WTC11 (cell line): ENCODE results near the gene GPR27. TPM values are rescaled to one million over a fixed set of nuclear protein-coding genes. Genes with fewer than 3 reads are reported as not detected.

Experiments used
- ATAC-seq: fragments of 200-7000 bp; cut with Tn5 transposase; 2 replicates; pipeline ENCODE4 v1.10.0; 2021; ENCODE audit warnings: mild to moderate bottlenecking, moderate library complexity
- CTCF ChIA-PET: fragments of 300-600 bp; sonication (Branson Sonifier 250); formaldehyde crosslinking; loops from one replicate; lab custom pipeline; 2021; ENCODE audit warnings: antibody characterized with exemption; lab: Charles Lee
- POLR2A ChIA-PET: fragments of 350-600 bp; sonication (Branson Sonifier 250); formaldehyde crosslinking; loops from one replicate; lab custom pipeline; 2021; ENCODE audit warnings: antibody characterized with exemption; lab: Charles Lee
- DNase-seq: peaks from one replicate; pipeline ENCODE4 v3.0.0; 2021; ENCODE audit warnings: low spot score
- H3K27ac Mint-ChIP-seq: 2 replicates; pipeline ENCODE4 v1.8.0; 2021; ENCODE audit warnings: mixed read lengths
- H3K27me3 Mint-ChIP-seq: 2 replicates; pipeline ENCODE4 v1.8.0; 2021; ENCODE audit warnings: low read depth, mild to moderate bottlenecking, moderate library complexity, mixed read lengths
- H3K36me3 Mint-ChIP-seq: 2 replicates; pipeline ENCODE4 v1.8.0; 2021; ENCODE audit warnings: mixed read lengths
- H3K4me1 Mint-ChIP-seq: 2 replicates; pipeline ENCODE4 v1.8.0; 2022; ENCODE audit warnings: mixed read lengths
- H3K4me3 Mint-ChIP-seq: 2 replicates; pipeline ENCODE4 v1.8.0; 2021; ENCODE audit warnings: mild to moderate bottlenecking, moderate library complexity, mixed read lengths
- H3K9me3 Mint-ChIP-seq: 2 replicates; pipeline ENCODE4 v1.8.0; 2021; ENCODE audit warnings: mixed read lengths
- KAT7 ChIP-seq: sonication (generic); formaldehyde crosslinking; IDR thresholded peaks from 2 replicates; pipeline ENCODE4 v1.8.1; 2023; ENCODE audit warnings: missing genetic modification reagents, mild to moderate bottlenecking, borderline replicate concordance
- NFYB ChIP-seq: sonication (generic); formaldehyde crosslinking; conservative IDR thresholded peaks from 2 replicates; pipeline ENCODE4 v1.8.0; 2022; ENCODE audit warnings: low read depth, missing genetic modification reagents
- RELA ChIP-seq: sonication (generic); formaldehyde crosslinking; IDR thresholded peaks from 2 replicates; pipeline ENCODE4 v1.8.1; 2022; ENCODE audit warnings: missing genetic modification reagents, mild to moderate bottlenecking, borderline replicate concordance
- RORB ChIP-seq: fragments of 250-450 bp; sonication (Bioruptor Pico); IDR thresholded peaks from 2 replicates; pipeline ENCODE4 v1.9.0; 2021; ENCODE audit warnings: mild to moderate bottlenecking
- SMAD4 ChIP-seq: sonication (generic); formaldehyde crosslinking; IDR thresholded peaks from 2 replicates; pipeline ENCODE4 v1.8.0; 2022; ENCODE audit warnings: mild to moderate bottlenecking, missing genetic modification reagents
- TCF7 ChIP-seq: sonication (generic); formaldehyde crosslinking; IDR thresholded peaks from 2 replicates; pipeline ENCODE4 v1.8.0; 2022; ENCODE audit warnings: mild to moderate bottlenecking, low read depth, missing genetic modification reagents, moderate library complexity
- ZNF232 ChIP-seq: sonication (generic); formaldehyde crosslinking; IDR thresholded peaks from 2 replicates; pipeline ENCODE4 v1.8.0; 2022; ENCODE audit warnings: mild to moderate bottlenecking, missing genetic modification reagents
- total RNA-seq: library from RNA; stranded (reverse); gene quantifications from 3 replicates; pipeline ENCODE4 v1.2.3, GENCODE V29; 2021
- TF ChIP-seq, protein P1 (sequence below): sonication (generic); formaldehyde crosslinking; IDR thresholded peaks from 2 replicates; pipeline ENCODE4 v1.8.1; 2022; ENCODE audit warnings: mild to moderate bottlenecking, moderate library complexity, missing genetic modification reagents
- TF ChIP-seq, protein P2 (sequence below): sonication (generic); formaldehyde crosslinking; IDR thresholded peaks from 2 replicates; pipeline ENCODE4 v1.8.1; 2022; ENCODE audit warnings: low read depth, missing genetic modification reagents, borderline replicate concordance
- TF ChIP-seq, protein P3 (sequence below): sonication (generic); formaldehyde crosslinking; IDR thresholded peaks from 2 replicates; pipeline ENCODE4 v1.8.0; 2022; ENCODE audit warnings: missing genetic modification reagents
- TF ChIP-seq, protein P4 (sequence below): sonication (generic); formaldehyde crosslinking; IDR thresholded peaks from 2 replicates; pipeline ENCODE4 v1.8.0; 2022; ENCODE audit warnings: mild to moderate bottlenecking, missing genetic modification reagents
- TF ChIP-seq, protein P5 (sequence below): sonication (generic); formaldehyde crosslinking; conservative IDR thresholded peaks from 2 replicates; pipeline ENCODE4 v1.8.1; 2022; ENCODE audit warnings: mild to moderate bottlenecking, missing genetic modification reagents
- TF ChIP-seq, protein P6 (sequence below): fragments of 250-450 bp; sonication (Bioruptor Pico); IDR thresholded peaks from 2 replicates; pipeline ENCODE4 v1.8.0; 2021; ENCODE audit warnings: mild to moderate bottlenecking
- TF ChIP-seq, protein P7 (sequence below): sonication (generic); formaldehyde crosslinking; IDR thresholded peaks from 2 replicates; pipeline ENCODE4 v1.8.1; 2023; ENCODE audit warnings: mild to moderate bottlenecking, missing genetic modification reagents
- TF ChIP-seq, protein P8 (sequence below): sonication (generic); formaldehyde crosslinking; IDR thresholded peaks from 2 replicates; pipeline ENCODE4 v1.8.1; 2022; ENCODE audit warnings: mild to moderate bottlenecking, missing genetic modification reagents, moderate library complexity, borderline replicate concordance

The GPR27 gene
- total RNA-seq, 1 experiment from 2014 or later = 16.4 TPM

DNA sequence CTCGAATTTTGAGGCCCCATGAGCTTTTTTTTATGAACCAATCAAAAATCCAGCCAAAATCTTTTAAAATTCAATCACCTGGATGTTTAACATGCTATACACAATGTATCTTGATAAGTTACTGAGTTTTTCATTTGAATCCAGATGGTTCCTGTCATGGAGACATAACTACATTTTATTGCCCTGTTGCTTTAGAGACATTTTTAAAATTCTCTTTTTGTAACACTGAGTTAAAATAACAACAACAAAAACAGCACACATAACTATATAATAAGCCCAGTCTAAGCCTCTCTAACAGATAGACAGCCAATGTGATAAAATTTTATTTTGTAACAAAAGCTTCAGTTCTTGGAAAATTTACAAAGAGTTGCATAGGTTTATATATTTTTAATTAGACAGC lies 29.5 kb downstream of the GPR27 start:
- no peak for ATAC-seq
- Mint-ChIP-seq H3K27me3 (peaks cover 66% of the 10 kb centered on the region), H3K4me3 (no peak overlapping the region), H3K36me3 (no peaks in the 10 kb centered on the region), H3K27ac (no peak overlapping the region), H3K4me1 (peaks cover 61% of the 10 kb centered on the region), H3K9me3 (no peaks in the 10 kb centered on the region)
- no peak for DNase-seq
- POLR2A ChIA-PET = no interaction called here
- CTCF ChIA-PET = no interaction called here
- no peak for TF ChIP-seq RORB (CRISPR knock-in tag)
- TF ChIP-seq, protein P1, sequence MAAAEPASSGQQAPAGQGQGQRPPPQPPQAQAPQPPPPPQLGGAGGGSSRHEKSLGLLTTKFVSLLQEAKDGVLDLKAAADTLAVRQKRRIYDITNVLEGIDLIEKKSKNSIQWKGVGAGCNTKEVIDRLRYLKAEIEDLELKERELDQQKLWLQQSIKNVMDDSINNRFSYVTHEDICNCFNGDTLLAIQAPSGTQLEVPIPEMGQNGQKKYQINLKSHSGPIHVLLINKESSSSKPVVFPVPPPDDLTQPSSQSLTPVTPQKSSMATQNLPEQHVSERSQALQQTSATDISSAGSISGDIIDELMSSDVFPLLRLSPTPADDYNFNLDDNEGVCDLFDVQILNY = no peak
- no peak for TF ChIP-seq KAT7
- no peak for TF ChIP-seq RELA
- TF ChIP-seq, protein P2, sequence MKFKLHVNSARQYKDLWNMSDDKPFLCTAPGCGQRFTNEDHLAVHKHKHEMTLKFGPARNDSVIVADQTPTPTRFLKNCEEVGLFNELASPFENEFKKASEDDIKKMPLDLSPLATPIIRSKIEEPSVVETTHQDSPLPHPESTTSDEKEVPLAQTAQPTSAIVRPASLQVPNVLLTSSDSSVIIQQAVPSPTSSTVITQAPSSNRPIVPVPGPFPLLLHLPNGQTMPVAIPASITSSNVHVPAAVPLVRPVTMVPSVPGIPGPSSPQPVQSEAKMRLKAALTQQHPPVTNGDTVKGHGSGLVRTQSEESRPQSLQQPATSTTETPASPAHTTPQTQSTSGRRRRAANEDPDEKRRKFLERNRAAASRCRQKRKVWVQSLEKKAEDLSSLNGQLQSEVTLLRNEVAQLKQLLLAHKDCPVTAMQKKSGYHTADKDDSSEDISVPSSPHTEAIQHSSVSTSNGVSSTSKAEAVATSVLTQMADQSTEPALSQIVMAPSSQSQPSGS (CRISPR knock-in tag) = no peak
- TF ChIP-seq, protein P3, sequence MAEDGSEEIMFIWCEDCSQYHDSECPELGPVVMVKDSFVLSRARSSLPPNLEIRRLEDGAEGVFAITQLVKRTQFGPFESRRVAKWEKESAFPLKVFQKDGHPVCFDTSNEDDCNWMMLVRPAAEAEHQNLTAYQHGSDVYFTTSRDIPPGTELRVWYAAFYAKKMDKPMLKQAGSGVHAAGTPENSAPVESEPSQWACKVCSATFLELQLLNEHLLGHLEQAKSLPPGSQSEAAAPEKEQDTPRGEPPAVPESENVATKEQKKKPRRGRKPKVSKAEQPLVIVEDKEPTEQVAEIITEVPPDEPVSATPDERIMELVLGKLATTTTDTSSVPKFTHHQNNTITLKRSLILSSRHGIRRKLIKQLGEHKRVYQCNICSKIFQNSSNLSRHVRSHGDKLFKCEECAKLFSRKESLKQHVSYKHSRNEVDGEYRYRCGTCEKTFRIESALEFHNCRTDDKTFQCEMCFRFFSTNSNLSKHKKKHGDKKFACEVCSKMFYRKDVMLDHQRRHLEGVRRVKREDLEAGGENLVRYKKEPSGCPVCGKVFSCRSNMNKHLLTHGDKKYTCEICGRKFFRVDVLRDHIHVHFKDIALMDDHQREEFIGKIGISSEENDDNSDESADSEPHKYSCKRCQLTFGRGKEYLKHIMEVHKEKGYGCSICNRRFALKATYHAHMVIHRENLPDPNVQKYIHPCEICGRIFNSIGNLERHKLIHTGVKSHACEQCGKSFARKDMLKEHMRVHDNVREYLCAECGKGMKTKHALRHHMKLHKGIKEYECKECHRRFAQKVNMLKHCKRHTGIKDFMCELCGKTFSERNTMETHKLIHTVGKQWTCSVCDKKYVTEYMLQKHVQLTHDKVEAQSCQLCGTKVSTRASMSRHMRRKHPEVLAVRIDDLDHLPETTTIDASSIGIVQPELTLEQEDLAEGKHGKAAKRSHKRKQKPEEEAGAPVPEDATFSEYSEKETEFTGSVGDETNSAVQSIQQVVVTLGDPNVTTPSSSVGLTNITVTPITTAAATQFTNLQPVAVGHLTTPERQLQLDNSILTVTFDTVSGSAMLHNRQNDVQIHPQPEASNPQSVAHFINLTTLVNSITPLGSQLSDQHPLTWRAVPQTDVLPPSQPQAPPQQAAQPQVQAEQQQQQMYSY (CRISPR knock-in tag) = no peak
- TF ChIP-seq, protein P4, sequence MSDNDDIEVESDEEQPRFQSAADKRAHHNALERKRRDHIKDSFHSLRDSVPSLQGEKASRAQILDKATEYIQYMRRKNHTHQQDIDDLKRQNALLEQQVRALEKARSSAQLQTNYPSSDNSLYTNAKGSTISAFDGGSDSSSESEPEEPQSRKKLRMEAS (CRISPR knock-in tag) = no peak
- no peak for TF ChIP-seq ZNF232 (CRISPR knock-in tag)
- TF ChIP-seq, protein P5, sequence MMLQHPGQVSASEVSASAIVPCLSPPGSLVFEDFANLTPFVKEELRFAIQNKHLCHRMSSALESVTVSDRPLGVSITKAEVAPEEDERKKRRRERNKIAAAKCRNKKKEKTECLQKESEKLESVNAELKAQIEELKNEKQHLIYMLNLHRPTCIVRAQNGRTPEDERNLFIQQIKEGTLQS (CRISPR knock-in tag) = no peak
- TF ChIP-seq, protein P6, sequence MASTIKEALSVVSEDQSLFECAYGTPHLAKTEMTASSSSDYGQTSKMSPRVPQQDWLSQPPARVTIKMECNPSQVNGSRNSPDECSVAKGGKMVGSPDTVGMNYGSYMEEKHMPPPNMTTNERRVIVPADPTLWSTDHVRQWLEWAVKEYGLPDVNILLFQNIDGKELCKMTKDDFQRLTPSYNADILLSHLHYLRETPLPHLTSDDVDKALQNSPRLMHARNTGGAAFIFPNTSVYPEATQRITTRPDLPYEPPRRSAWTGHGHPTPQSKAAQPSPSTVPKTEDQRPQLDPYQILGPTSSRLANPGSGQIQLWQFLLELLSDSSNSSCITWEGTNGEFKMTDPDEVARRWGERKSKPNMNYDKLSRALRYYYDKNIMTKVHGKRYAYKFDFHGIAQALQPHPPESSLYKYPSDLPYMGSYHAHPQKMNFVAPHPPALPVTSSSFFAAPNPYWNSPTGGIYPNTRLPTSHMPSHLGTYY (CRISPR knock-in tag) = no peak
- TF ChIP-seq TCF7 (CRISPR knock-in tag) = no peak
- no peak for TF ChIP-seq NFYB (CRISPR knock-in tag)

DNA sequence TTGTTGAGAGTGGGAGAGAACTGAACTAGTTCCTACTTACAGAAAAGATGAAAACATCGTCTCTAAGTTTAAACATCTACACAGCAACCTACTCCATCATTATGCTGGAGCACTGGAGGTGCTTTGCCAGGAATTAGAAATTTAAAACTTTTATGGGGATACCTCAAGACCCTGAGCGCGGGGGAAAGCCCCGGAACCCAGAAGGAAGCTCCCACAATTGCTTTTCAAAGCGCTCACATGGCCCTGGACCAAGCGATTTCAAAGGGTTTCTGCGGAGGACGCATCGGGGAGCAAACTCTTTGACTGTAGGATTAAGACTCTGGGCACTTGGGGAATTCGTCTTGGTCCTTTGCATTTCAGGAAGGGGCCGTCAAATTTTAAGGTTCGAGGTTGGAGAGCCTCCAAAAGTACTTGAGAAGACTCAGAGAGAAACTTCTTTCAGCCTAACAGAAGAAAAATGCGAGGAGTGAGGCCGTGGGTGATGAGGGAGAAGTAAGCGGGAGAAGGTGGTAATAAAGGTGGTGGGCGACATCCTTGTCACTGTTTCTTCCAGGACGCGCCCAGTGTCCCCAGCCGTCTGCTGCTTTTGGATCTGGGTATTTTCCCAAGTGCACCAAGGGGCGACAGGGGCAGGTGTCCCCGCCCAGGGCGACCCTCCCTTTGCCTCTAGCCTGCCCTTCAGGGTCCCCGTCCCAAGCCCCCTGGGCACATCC lies 30.7 kb downstream of the GPR27 start:
- peak overlapping the region; percentile 84 for H3K4me3 Mint-ChIP-seq
- DNase-seq (no peak), ATAC-seq (peak; percentile 6; the same call in 1 of the 2 replicates)
- TF ChIP-seq, protein P7, sequence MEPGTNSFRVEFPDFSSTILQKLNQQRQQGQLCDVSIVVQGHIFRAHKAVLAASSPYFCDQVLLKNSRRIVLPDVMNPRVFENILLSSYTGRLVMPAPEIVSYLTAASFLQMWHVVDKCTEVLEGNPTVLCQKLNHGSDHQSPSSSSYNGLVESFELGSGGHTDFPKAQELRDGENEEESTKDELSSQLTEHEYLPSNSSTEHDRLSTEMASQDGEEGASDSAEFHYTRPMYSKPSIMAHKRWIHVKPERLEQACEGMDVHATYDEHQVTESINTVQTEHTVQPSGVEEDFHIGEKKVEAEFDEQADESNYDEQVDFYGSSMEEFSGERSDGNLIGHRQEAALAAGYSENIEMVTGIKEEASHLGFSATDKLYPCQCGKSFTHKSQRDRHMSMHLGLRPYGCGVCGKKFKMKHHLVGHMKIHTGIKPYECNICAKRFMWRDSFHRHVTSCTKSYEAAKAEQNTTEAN (CRISPR knock-in tag) = no peak
- TF ChIP-seq, protein P5 (CRISPR knock-in tag) = no peak
- TF ChIP-seq, protein P8, sequence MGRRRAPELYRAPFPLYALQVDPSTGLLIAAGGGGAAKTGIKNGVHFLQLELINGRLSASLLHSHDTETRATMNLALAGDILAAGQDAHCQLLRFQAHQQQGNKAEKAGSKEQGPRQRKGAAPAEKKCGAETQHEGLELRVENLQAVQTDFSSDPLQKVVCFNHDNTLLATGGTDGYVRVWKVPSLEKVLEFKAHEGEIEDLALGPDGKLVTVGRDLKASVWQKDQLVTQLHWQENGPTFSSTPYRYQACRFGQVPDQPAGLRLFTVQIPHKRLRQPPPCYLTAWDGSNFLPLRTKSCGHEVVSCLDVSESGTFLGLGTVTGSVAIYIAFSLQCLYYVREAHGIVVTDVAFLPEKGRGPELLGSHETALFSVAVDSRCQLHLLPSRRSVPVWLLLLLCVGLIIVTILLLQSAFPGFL (CRISPR knock-in tag) = no peak
- no peak for TF ChIP-seq SMAD4
- peaks cover 66% of the 10 kb centered on the region for H3K27me3 Mint-ChIP-seq
- ChIA-PET CTCF (no interaction called here), POLR2A (no interaction called here)
- peaks cover 51% of the 10 kb centered on the region for H3K4me1 Mint-ChIP-seq
- H3K27ac Mint-ChIP-seq = no peak overlapping the region
- H3K36me3 Mint-ChIP-seq = no peaks in the 10 kb centered on the region
- H3K9me3 Mint-ChIP-seq = no peaks in the 10 kb centered on the region
